ENCODE data around the gene PRB3. TPM values are rescaled to one million over a fixed set of nuclear protein-coding genes. Genes with fewer than 3 reads are reported as not detected.

Gene PRB3
- not detected for total RNA-seq

GRCh38 chr12:11269607-11270006 is at the start of gene PRB3:
PRB3 (minus strand) TSS chr12:11269707; CDS start chr12:11269669, 38 bp downstream.
- Mint-ChIP-seq H3K36me3 (ENCODE audit: low read depth) (no peaks in the 10 kb centered on the region), H3K4me1 (no peaks in the 10 kb centered on the region), H3K27ac (no peak within 1 kb of the TSS), H3K9me3 (no peaks in the 10 kb centered on the region), H3K27me3 (no peaks in the 10 kb centered on the region), H3K4me3 (no peak within 1 kb of the TSS)
- ATAC-seq (replicated peaks): no peak

- Mint-ChIP-seq H3K4me1 (no peaks in the 10 kb centered on the region), H3K27me3 (no peaks in the 10 kb centered on the region)
- ATAC-seq (replicated peaks): no peak
Measured at GRCh38 chr12:11310336-11310735, 40.8 kb upstream of the PRB3 start, which contains the start of gene PRB4. PRB4 (minus strand) TSS chr12:11310436; CDS start chr12:11310398, 38 bp downstream.

DNA sequence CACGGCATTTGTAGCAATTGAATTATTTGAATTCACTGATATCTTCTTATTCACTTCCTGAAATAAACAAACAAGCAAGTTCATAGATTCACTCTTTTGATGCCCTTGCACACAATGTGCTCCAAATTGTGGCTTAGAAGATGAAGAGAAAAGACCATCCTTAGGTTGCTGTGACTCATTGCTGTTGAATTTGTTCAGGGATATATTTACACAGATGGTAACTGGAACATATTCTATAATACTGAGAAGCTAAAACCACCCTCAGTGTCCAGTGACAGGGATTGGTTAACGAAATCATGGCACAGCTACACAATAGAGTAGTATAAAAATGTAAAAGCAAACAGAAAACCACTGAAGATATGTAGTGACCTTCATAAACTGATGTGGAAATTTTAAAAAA is 37.6 kb upstream of the PRB3 start:
- no peaks in the 10 kb centered on the region for H3K36me3 Mint-ChIP-seq (ENCODE audit: low read depth)
- no peak overlapping the region for H3K4me3 Mint-ChIP-seq
- no peak for ATAC-seq (replicated peaks)
- no peaks in the 10 kb centered on the region for H3K27me3 Mint-ChIP-seq
- peaks cover 23% of the 10 kb centered on the region for H3K9me3 Mint-ChIP-seq
- H3K27ac Mint-ChIP-seq: no peak overlapping the region
- H3K4me1 Mint-ChIP-seq: no peaks in the 10 kb centered on the region

More at GRCh38 chr12:11310336-11310735, 40.8 kb upstream of the PRB3 start, which contains the start of gene PRB4:
- no peaks in the 10 kb centered on the region for H3K36me3 Mint-ChIP-seq (ENCODE audit: low read depth)
- peaks cover 22% of the 10 kb centered on the region for H3K9me3 Mint-ChIP-seq
- no peak within 1 kb of the TSS for H3K27ac Mint-ChIP-seq
- H3K4me3 Mint-ChIP-seq: no peak within 1 kb of the TSS

DNA sequence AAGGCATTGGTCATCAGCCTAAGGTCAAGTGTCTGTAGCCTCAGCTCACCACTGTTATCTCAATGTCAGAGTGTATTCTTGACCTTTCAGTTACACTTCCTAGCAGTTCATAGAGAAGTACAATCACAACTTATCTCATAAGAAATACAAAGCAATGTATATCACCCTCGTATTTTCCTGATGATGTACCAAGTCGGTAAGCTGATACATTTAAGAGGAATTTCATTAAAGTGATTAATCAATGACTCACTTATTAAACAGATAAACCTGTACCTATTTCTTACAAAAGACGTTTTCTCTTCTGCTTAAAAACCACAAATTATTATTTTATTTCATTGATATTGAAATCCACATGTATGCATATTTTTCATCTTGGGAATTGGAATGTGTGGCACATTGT is 3.9 kb upstream of the PRB3 start:
- H3K9me3 Mint-ChIP-seq: no peaks in the 10 kb centered on the region
- no peaks in the 10 kb centered on the region for H3K4me1 Mint-ChIP-seq
- H3K27ac Mint-ChIP-seq: no peak overlapping the region
- no peak for ATAC-seq (replicated peaks)
- no peaks in the 10 kb centered on the region for H3K36me3 Mint-ChIP-seq (ENCODE audit: low read depth)
- H3K4me3 Mint-ChIP-seq: no peak overlapping the region
- H3K27me3 Mint-ChIP-seq: no peaks in the 10 kb centered on the region

DNA sequence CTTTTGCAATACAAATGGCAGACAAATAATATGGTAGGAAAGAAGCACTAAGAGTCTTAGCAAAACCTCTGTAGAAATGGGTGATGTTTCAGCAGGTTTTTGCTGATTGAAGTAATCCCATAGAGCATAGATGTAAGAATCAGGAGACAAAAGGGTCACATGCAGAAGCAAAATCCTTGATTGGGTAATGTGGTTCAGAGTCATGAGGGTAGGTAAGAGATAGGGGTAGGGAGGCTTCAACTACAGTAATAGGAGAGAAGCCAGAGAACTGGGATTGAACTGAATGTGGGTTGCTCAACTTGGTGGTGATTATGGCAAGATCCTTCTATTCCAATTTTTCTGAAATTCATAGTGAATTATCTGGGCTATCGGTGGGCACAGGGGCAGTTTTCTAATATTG is 5.0 kb downstream of the PRB3 start:
- Mint-ChIP-seq H3K4me3 (no peak overlapping the region), H3K27ac (no peak overlapping the region), H3K27me3 (no peaks in the 10 kb centered on the region), H3K4me1 (no peaks in the 10 kb centered on the region), H3K9me3 (peaks cover 17% of the 10 kb centered on the region), H3K36me3 (ENCODE audit: low read depth) (no peaks in the 10 kb centered on the region)
- ATAC-seq (replicated peaks): no peak

- Mint-ChIP-seq H3K9me3 (no peaks in the 10 kb centered on the region), H3K36me3 (ENCODE audit: low read depth) (no peaks in the 10 kb centered on the region), H3K27me3 (no peaks in the 10 kb centered on the region), H3K27ac (no peak overlapping the region), H3K4me3 (no peak overlapping the region), H3K4me1 (no peaks in the 10 kb centered on the region)
- ATAC-seq (replicated peaks): no peak
Measured at GRCh38 chr12:11246489-11246888, 23.0 kb downstream of the PRB3 start.

DNA sequence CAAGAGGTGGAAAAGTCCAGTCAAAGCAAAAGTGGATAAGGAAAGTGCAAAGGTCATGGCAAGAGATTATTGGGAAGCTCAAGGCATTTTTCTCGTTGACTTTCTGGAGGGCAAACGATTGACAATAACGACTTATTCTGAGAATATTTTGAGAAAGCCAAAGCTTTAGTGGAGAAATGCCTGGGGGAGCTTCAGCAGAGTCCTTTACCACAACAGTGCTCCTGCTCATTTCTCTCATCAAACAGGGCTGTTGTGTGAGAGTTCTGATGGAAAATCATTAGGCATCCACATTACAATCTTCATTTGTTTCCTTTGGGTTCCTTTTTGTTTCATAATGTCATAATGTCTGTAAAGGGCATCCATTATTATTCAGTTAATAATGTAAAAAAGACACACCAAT is 26.9 kb downstream of the PRB3 start:
- Mint-ChIP-seq H3K4me3 (no peak overlapping the region), H3K36me3 (ENCODE audit: low read depth) (no peaks in the 10 kb centered on the region), H3K9me3 (peaks cover 3% of the 10 kb centered on the region), H3K27me3 (no peaks in the 10 kb centered on the region), H3K4me1 (no peaks in the 10 kb centered on the region), H3K27ac (no peak overlapping the region)
- no peak for ATAC-seq (replicated peaks)

GRCh38 chr12:11240348-11240930 is 29.1 kb downstream of the PRB3 start:
- Mint-ChIP-seq H3K9me3 (peaks cover 3% of the 10 kb centered on the region), H3K27ac (no peak overlapping the region), H3K4me3 (no peak overlapping the region), H3K27me3 (no peaks in the 10 kb centered on the region), H3K36me3 (ENCODE audit: low read depth) (no peaks in the 10 kb centered on the region), H3K4me1 (no peaks in the 10 kb centered on the region)
- no peak for ATAC-seq (replicated peaks)

DNA sequence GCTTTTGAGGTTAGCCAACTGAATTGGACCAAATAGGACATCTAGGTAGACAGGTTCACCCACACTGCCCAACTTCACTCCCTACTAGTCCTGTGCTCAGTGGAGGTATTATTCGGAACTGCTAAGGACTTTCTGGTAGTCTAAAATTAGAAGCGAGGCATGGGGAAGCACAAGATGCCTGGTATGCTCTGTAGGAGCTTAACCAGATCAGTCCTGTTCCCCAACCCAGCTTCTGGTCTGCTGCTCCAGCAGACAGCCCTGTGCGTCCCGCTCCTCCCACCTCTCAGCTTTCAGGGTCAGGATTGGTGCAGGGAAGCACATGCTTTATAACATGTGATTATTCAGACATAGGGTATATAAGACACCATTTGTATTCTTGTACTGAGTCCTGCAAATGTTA is 31.2 kb downstream of the PRB3 start:
- no peaks in the 10 kb centered on the region for H3K36me3 Mint-ChIP-seq (ENCODE audit: low read depth)
- no peaks in the 10 kb centered on the region for H3K27me3 Mint-ChIP-seq
- H3K27ac Mint-ChIP-seq: no peak overlapping the region
- no peak for ATAC-seq (replicated peaks)
- H3K4me1 Mint-ChIP-seq: no peaks in the 10 kb centered on the region
- H3K9me3 Mint-ChIP-seq: peaks cover 3% of the 10 kb centered on the region
- no peak overlapping the region for H3K4me3 Mint-ChIP-seq

GRCh38 chr12:11233532-11233931 is 36.0 kb downstream of the PRB3 start:
- Mint-ChIP-seq H3K4me3 (no peak overlapping the region), H3K27ac (no peak overlapping the region), H3K4me1 (no peaks in the 10 kb centered on the region), H3K36me3 (ENCODE audit: low read depth) (no peaks in the 10 kb centered on the region), H3K27me3 (no peaks in the 10 kb centered on the region), H3K9me3 (no peaks in the 10 kb centered on the region)
- no peak for ATAC-seq (replicated peaks)

DNA sequence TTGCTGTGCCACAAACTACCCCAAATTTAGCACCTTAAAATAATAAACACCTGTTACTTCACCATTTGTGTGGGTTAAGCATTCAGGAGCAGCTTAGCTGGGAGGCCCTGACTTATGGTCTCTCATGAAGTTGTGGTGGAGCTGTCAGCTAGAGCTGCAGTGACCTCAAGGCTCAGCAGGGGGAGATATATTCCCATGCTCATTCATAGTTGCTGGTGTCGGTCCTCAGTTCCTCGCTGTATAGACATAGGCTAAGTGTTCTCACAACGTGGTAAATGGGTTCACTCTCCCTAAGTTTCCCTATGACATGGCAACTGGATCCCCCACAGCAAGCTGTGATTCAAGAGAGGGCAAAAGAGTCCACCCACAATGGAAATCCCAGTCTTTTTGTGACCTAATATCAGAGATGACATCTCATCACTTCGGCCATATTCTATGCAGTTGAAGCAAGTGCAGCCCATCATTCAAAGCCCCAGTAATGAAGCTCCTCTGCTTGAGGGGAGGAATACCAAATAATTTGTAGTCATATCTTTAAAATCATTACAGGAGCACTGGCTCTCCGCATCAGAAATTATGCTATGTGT is 41.1 kb downstream of the PRB3 start:
- Mint-ChIP-seq H3K4me1 (no peaks in the 10 kb centered on the region), H3K4me3 (no peak overlapping the region), H3K36me3 (ENCODE audit: low read depth) (no peaks in the 10 kb centered on the region), H3K27me3 (no peaks in the 10 kb centered on the region), H3K27ac (no peak overlapping the region), H3K9me3 (no peaks in the 10 kb centered on the region)
- no peak for ATAC-seq (replicated peaks)

GRCh38 chr12:11227373-11227772 is 42.1 kb downstream of the PRB3 start:
- Mint-ChIP-seq H3K36me3 (ENCODE audit: low read depth) (no peaks in the 10 kb centered on the region), H3K27ac (no peak overlapping the region), H3K4me3 (no peak overlapping the region), H3K27me3 (no peaks in the 10 kb centered on the region), H3K4me1 (no peaks in the 10 kb centered on the region), H3K9me3 (peaks cover 5% of the 10 kb centered on the region)
- no peak for ATAC-seq (replicated peaks)

Other genes with a start within 250 kb of the PRB3 start
- 1 to 10 TPM; 3.9 to 6.5 TPM for gene TAS2R19, start 247.1 kb downstream of the PRB3 start, total RNA-seq
- 1 to 10 TPM; 2.1 to 8.0 TPM for gene TAS2R31, start 238.3 kb downstream of the PRB3 start, total RNA-seq
- gene TAS2R46, start 207.4 kb downstream of the PRB3 start, total RNA-seq: 1 to 10 TPM; 1.8 to 3.1 TPM
- 1 to 10 TPM; 1.9 TPM for gene TAS2R43, start 177.4 kb downstream of the PRB3 start, total RNA-seq
- gene TAS2R30, start 135.1 kb downstream of the PRB3 start, total RNA-seq: 1 to 10 TPM; 4.0 to 6.0 TPM
- 1 to 10 TPM; 8.2 to 9.7 TPM for gene SMIM10L1, start 98.5 kb downstream of the PRB3 start, total RNA-seq
- gene TAS2R42, start 82.8 kb downstream of the PRB3 start, total RNA-seq: not detected
- gene PRB4, start 40.7 kb upstream of the PRB3 start, total RNA-seq: not detected
- gene PRB2, start 125.9 kb upstream of the PRB3 start, total RNA-seq: not detected